HepG2 (cell line): Measurements from ENCODE around the gene TUBA4B. TPM values are rescaled to one million over a fixed set of nuclear protein-coding genes. Genes with fewer than 3 reads are reported as not detected.

ENCODE experiments used
- KLF13 ChIP-seq: sonication (generic); formaldehyde crosslinking; IDR thresholded peaks from 2 replicates; pipeline ENCODE4 v1.4.0; 2020; ENCODE audit warnings: mild to moderate bottlenecking, missing genetic modification reagents
- MEF2D ChIP-seq: sonication (generic); formaldehyde crosslinking; IDR thresholded peaks from 2 replicates; pipeline ENCODE4 v1.5.1; 2020; ENCODE audit warnings: mild to moderate bottlenecking, missing genetic modification reagents
- RAD51 ChIP-seq: fragments of 450-650 bp; IDR thresholded peaks from 2 replicates; pipeline ENCODE4 v1.6.1; 2016; ENCODE audit warnings: borderline replicate concordance
- ZNF350 ChIP-seq: sonication (generic); formaldehyde crosslinking; IDR thresholded peaks from 2 replicates; pipeline ENCODE4 v1.4.0; 2020; ENCODE audit warnings: mild to moderate bottlenecking, low read depth, missing genetic modification reagents, borderline replicate concordance
- ZNF431 ChIP-seq: sonication (generic); formaldehyde crosslinking; IDR thresholded peaks from 2 replicates; pipeline ENCODE4 v1.9.0; 2022; ENCODE audit warnings: missing genetic modification reagents, low read depth, mild to moderate bottlenecking, borderline replicate concordance
- ZNF44 ChIP-seq: sonication (generic); formaldehyde crosslinking; IDR thresholded peaks from 2 replicates; pipeline ENCODE4 v1.5.1; 2020; ENCODE audit warnings: mild to moderate bottlenecking, missing genetic modification reagents
- polyA plus RNA-seq, 8 experiments: library from polyadenylated mRNA; depleted of rRNA in 3 of 8; stranded (reverse) in 7 of 8; unstranded in 1 of 8; fragments of >200 nt; fragmentation: Illumina TruSeq in 4 of 8; extraction: Trizol in 4 of 8; gene quantifications; 2 replicates each; pipeline versions ENCODE4 v1.2.1 to v1.2.3, GENCODE V29; 2011 to 2016; ENCODE audit warnings: low read depth in 4 of 8, missing spikeins in 1 of 8, mixed read lengths in 1 of 8; ENCODE audit not compliant: insufficient read depth in 1 of 8
- total RNA-seq, 5 experiments: library from RNA; depleted of rRNA; stranded (reverse); fragments of >200 nt; fragmentation: Illumina TruSeq; extraction: Trizol; gene quantifications; 2 replicates each; pipeline ENCODE4 v1.2.3, GENCODE V29; 2016; ENCODE audit warnings: low read depth in 1 of 5
- TF ChIP-seq, protein P1 (sequence below): sonication (generic); formaldehyde crosslinking; IDR thresholded peaks from one replicate; pipeline ENCODE4 v1.5.1; 2020; ENCODE audit warnings: mild to moderate bottlenecking, missing genetic modification reagents; ENCODE audit errors: not compliant biosample characterization
- TF ChIP-seq, protein P2 (sequence below): sonication (generic); formaldehyde crosslinking; IDR thresholded peaks from 2 replicates; pipeline ENCODE4 v1.4.0; 2020; ENCODE audit warnings: mild to moderate bottlenecking, missing genetic modification reagents
- TF ChIP-seq, protein P3 (sequence below): IDR thresholded peaks from 2 replicates; pipeline ENCODE4 v1.4.0; 2020; ENCODE audit warnings: mild to moderate bottlenecking, missing genetic modification reagents
- TF ChIP-seq, protein P4 (sequence below): sonication (generic); formaldehyde crosslinking; IDR thresholded peaks from 2 replicates; pipeline ENCODE4 v1.5.0; 2020; ENCODE audit warnings: mild to moderate bottlenecking, missing genetic modification reagents
- TF ChIP-seq, protein P5 (sequence below): sonication (generic); formaldehyde crosslinking; IDR thresholded peaks from 2 replicates; pipeline ENCODE4 v1.8.1; 2023; ENCODE audit warnings: mild to moderate bottlenecking, missing genetic modification reagents

TUBA4B gene
- total and polyA plus RNA-seq, 2 of the 13 experiments (the other 11 are each of a cell fraction or from before 2014, with no cell fraction given): 0.18 to 0.22 TPM

DNA sequence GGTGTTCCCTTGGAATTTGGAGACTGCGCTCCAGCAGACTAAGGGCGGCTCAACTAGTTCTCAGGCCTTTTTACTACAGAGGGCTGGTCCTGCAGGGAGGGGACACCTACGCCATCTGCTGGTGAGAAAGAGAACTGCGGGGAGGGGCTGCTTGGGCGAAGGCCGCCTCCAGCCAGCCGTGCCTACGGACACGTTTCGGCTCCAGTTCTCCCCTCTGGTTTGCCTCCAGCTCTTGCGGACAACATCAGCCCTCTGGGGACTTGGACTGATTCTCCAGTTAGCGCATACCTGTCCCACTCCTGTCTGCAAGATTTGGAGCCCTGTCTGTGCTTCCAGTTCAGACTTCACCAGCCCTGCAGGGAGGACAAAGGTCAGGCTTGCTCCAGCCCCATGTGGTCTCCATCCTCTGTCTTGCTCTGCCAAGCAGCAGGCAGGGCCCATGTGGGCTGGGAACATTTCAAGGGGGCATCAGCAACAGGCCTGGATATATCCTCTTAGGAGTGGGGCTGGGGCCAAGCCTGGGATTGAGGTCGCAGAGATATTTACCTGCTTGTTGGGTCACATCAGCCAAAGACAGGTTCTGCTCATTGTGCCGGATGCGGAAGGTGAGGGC, 45.8 kb downstream of the TUBA4B start (continued):
- TF ChIP-seq, protein P1, sequence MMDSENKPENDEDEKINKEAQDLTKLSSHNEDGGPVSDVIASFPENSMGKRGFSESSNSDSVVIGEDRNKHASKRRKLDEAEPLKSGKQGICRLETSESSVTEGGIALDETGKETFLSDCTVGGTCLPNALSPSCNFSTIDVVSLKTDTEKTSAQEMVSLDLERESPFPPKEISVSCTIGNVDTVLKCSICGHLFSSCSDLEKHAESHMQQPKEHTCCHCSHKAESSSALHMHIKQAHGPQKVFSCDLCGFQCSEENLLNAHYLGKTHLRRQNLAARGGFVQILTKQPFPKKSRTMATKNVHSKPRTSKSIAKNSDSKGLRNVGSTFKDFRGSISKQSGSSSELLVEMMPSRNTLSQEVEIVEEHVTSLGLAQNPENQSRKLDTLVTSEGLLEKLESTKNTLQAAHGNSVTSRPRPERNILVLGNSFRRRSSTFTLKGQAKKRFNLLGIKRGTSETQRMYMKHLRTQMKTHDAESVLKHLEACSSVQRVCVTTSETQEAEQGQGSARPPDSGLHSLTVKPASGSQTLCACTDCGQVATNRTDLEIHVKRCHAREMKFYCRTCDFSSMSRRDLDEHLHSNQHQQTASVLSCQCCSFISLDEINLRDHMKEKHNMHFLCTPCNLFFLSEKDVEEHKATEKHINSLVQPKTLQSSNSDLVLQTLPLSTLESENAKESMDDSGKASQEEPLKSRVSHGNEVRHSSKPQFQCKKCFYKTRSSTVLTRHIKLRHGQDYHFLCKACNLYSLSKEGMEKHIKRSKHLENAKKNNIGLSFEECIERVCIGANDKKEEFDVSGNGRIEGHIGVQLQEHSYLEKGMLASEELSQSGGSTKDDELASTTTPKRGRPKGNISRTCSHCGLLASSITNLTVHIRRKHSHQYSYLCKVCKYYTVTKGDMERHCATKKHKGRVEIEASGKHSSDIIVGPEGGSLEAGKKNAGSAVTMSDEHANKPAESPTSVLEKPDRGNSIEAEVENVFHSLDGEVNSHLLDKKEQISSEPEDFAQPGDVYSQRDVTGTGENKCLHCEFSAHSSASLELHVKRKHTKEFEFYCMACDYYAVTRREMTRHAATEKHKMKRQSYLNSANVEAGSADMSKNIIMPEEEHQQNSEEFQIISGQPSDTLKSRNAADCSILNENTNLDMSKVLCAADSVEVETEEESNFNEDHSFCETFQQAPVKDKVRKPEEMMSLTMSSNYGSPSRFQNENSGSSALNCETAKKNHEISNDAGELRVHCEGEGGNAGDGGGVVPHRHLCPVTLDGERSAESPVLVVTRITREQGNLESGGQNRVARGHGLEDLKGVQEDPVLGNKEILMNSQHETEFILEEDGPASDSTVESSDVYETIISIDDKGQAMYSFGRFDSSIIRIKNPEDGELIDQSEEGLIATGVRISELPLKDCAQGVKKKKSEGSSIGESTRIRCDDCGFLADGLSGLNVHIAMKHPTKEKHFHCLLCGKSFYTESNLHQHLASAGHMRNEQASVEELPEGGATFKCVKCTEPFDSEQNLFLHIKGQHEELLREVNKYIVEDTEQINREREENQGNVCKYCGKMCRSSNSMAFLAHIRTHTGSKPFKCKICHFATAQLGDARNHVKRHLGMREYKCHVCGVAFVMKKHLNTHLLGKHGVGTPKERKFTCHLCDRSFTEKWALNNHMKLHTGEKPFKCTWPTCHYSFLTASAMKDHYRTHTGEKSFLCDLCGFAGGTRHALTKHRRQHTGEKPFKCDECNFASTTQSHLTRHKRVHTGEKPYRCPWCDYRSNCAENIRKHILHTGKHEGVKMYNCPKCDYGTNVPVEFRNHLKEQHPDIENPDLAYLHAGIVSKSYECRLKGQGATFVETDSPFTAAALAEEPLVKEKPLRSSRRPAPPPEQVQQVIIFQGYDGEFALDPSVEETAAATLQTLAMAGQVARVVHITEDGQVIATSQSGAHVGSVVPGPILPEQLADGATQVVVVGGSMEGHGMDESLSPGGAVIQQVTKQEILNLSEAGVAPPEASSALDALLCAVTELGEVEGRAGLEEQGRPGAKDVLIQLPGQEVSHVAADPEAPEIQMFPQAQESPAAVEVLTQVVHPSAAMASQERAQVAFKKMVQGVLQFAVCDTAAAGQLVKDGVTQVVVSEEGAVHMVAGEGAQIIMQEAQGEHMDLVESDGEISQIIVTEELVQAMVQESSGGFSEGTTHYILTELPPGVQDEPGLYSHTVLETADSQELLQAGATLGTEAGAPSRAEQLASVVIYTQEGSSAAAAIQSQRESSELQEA (CRISPR knock-in tag): peak; percentile 31
- TF ChIP-seq ZNF350 (CRISPR knock-in tag) (peak; percentile 68; the same call in 1 of the 2 replicates), MEF2D (CRISPR knock-in tag) (peak; percentile 59; the same call in 1 of the 2 replicates), ZNF44 (peak; percentile 63; the same call in 1 of the 2 replicates), KLF13 (CRISPR knock-in tag) (no peak), RAD51 (no peak), ZNF431 (0 out of 2 replicates have a peak, but pooled peaks have one; percentile 18)
- TF ChIP-seq, protein P2, sequence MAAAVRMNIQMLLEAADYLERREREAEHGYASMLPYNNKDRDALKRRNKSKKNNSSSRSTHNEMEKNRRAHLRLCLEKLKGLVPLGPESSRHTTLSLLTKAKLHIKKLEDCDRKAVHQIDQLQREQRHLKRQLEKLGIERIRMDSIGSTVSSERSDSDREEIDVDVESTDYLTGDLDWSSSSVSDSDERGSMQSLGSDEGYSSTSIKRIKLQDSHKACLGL (CRISPR knock-in tag): no peak
- TF ChIP-seq, protein P3, sequence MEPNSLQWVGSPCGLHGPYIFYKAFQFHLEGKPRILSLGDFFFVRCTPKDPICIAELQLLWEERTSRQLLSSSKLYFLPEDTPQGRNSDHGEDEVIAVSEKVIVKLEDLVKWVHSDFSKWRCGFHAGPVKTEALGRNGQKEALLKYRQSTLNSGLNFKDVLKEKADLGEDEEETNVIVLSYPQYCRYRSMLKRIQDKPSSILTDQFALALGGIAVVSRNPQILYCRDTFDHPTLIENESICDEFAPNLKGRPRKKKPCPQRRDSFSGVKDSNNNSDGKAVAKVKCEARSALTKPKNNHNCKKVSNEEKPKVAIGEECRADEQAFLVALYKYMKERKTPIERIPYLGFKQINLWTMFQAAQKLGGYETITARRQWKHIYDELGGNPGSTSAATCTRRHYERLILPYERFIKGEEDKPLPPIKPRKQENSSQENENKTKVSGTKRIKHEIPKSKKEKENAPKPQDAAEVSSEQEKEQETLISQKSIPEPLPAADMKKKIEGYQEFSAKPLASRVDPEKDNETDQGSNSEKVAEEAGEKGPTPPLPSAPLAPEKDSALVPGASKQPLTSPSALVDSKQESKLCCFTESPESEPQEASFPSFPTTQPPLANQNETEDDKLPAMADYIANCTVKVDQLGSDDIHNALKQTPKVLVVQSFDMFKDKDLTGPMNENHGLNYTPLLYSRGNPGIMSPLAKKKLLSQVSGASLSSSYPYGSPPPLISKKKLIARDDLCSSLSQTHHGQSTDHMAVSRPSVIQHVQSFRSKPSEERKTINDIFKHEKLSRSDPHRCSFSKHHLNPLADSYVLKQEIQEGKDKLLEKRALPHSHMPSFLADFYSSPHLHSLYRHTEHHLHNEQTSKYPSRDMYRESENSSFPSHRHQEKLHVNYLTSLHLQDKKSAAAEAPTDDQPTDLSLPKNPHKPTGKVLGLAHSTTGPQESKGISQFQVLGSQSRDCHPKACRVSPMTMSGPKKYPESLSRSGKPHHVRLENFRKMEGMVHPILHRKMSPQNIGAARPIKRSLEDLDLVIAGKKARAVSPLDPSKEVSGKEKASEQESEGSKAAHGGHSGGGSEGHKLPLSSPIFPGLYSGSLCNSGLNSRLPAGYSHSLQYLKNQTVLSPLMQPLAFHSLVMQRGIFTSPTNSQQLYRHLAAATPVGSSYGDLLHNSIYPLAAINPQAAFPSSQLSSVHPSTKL (CRISPR knock-in tag): peak; percentile 39; the same call in 1 of the 2 replicates
- TF ChIP-seq, protein P4, sequence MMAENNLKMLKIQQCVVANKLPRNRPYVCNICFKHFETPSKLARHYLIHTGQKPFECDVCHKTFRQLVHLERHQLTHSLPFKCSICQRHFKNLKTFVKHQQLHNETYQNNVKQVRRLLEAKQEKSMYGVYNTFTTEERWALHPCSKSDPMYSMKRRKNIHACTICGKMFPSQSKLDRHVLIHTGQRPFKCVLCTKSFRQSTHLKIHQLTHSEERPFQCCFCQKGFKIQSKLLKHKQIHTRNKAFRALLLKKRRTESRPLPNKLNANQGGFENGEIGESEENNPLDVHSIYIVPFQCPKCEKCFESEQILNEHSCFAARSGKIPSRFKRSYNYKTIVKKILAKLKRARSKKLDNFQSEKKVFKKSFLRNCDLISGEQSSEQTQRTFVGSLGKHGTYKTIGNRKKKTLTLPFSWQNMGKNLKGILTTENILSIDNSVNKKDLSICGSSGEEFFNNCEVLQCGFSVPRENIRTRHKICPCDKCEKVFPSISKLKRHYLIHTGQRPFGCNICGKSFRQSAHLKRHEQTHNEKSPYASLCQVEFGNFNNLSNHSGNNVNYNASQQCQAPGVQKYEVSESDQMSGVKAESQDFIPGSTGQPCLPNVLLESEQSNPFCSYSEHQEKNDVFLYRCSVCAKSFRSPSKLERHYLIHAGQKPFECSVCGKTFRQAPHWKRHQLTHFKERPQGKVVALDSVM: no peak; the same call in 1 of the 2 replicates
- TF ChIP-seq, protein P5, sequence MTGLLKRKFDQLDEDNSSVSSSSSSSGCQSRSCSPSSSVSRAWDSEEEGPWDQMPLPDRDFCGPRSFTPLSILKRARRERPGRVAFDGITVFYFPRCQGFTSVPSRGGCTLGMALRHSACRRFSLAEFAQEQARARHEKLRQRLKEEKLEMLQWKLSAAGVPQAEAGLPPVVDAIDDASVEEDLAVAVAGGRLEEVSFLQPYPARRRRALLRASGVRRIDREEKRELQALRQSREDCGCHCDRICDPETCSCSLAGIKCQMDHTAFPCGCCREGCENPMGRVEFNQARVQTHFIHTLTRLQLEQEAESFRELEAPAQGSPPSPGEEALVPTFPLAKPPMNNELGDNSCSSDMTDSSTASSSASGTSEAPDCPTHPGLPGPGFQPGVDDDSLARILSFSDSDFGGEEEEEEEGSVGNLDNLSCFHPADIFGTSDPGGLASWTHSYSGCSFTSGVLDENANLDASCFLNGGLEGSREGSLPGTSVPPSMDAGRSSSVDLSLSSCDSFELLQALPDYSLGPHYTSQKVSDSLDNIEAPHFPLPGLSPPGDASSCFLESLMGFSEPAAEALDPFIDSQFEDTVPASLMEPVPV: peak; percentile 32; the same call in 1 of the 2 replicates
